GM12878 (cell line): ENCODE measurements around the gene DIP2C. TPM values are rescaled to one million over a fixed set of nuclear protein-coding genes. Genes with fewer than 3 reads are reported as not detected.

Source experiments
- ATAC-seq: fragments of 200-7000 bp; cut with Tn5 transposase; 3 replicates; pipeline ENCODE4 v1.9.1; 2020; ENCODE audit warnings: mild to moderate bottlenecking, moderate library complexity
- BruUV-seq: library from RNA; stranded (reverse); fragments of 400-500 nt; replicated peaks from 2 replicates; lab custom pipeline; 2021; lab: Mats Ljungman, UMichigan
- CTCF ChIA-PET: fragments of 300-600 bp; sonication (Branson Sonifier 250); formaldehyde crosslinking; extraction: SDS; loops from one replicate; lab custom pipeline; 2021; ENCODE audit warnings: inconsistent platforms; lab: Yijun Ruan, JAX
- POLR2A ChIA-PET: fragments of 350-600 bp; formaldehyde crosslinking; extraction: SDS; loops from one replicate; lab custom pipeline; 2021; ENCODE audit warnings: inconsistent platforms; lab: Charles Lee
- RAD21 ChIA-PET: fragments of 300-600 bp; sonication (Branson Sonifier 250); formaldehyde crosslinking; loops from one replicate; lab custom pipeline; 2023; ENCODE audit warnings: antibody characterized with exemption; ENCODE audit not compliant: unreplicated experiment; lab: Charles Lee
- SMC1A ChIA-PET: fragments of 300-600 bp; sonication (Branson Sonifier 250); formaldehyde crosslinking; loops from one replicate; lab custom pipeline; 2023; ENCODE audit not compliant: unreplicated experiment, uncharacterized antibody; lab: Charles Lee
- DNase-seq: peaks from one replicate; pipeline ENCODE4 v3.0.0-alpha.2; 2011; ENCODE audit warnings: low read depth, low spot score
- FAIRE-seq: peaks from 3 replicates; lab custom pipeline; 2011; peaks lifted over from hg19 to GRCh38; lab: Jason Lieb, UNC
- H2AFZ ChIP-seq: 2 replicates; pipeline ENCODE4 v1.6.0; 2011; ENCODE audit warnings: low read depth, low read length, control low read depth; ENCODE audit not compliant: control insufficient read depth
- H3K27ac ChIP-seq: 2 replicates; pipeline ENCODE4 v1.5.1; 2011; ENCODE audit warnings: control low read depth; ENCODE audit not compliant: control insufficient read depth, insufficient read depth
- H3K27me3 ChIP-seq, 2 experiments: replicated peaks in 1 of 2; 2 replicates each; pipeline versions ENCODE4 v1.6.0 to v1.6.1; 2011; ENCODE audit warnings: low read length in 1 of 2; ENCODE audit not compliant: control insufficient read depth in 2 of 2, insufficient read depth in 2 of 2
- H3K36me3 ChIP-seq, 2 experiments: 2 replicates each; pipeline ENCODE4 v1.5.1; 2011; ENCODE audit warnings: low read length in 1 of 2; ENCODE audit not compliant: control insufficient read depth in 2 of 2, insufficient read depth in 2 of 2
- H3K4me1 ChIP-seq: 2 replicates; pipeline ENCODE4 v1.6.1; 2011; ENCODE audit warnings: mild to moderate bottlenecking, low read length, moderate library complexity, mixed read lengths; ENCODE audit not compliant: control insufficient read depth, insufficient read depth
- H3K4me2 ChIP-seq: 2 replicates; pipeline ENCODE4 v1.6.0; 2011; ENCODE audit warnings: control low read depth; ENCODE audit not compliant: control insufficient read depth, insufficient read depth
- H3K4me3 ChIP-seq: fragments of 200-600 bp; sonication (generic); 2 replicates; pipeline ENCODE4 v1.5.1; 2016
- H3K79me2 ChIP-seq: 2 replicates; pipeline ENCODE4 v1.6.0; 2011; ENCODE audit warnings: low read length; ENCODE audit not compliant: control insufficient read depth, insufficient read depth
- H3K9ac ChIP-seq: 2 replicates; pipeline ENCODE4 v1.8.0; 2011; ENCODE audit warnings: low read length, control low read depth, mixed read lengths; ENCODE audit not compliant: control insufficient read depth, insufficient read depth
- H3K9me3 ChIP-seq: replicated peaks from 3 replicates; pipeline ENCODE4 v1.5.1; 2011; ENCODE audit warnings: mild to moderate bottlenecking, low read length; ENCODE audit not compliant: control insufficient read depth, insufficient read depth
- H4K20me1 ChIP-seq: 2 replicates; pipeline ENCODE4 v1.6.0; 2011; ENCODE audit not compliant: control insufficient read depth, insufficient read depth
- ASH2L ChIP-seq: fragments of 300-600, 200-600 bp; sonication (generic); IDR thresholded peaks from 2 replicates; pipeline ENCODE4 v1.6.1; 2017; ENCODE audit warnings: low read depth, mild to moderate bottlenecking, borderline replicate concordance
- ATF7 ChIP-seq: fragments of 450-650 bp; IDR thresholded peaks from 2 replicates; pipeline ENCODE4 v1.6.1; 2016; ENCODE audit warnings: low read depth, mild to moderate bottlenecking
- BRCA1 ChIP-seq: IDR thresholded peaks from 2 replicates; pipeline ENCODE4 v1.6.1; 2011; ENCODE audit warnings: low read depth, low read length, improper control_type of control experiment
- DPF2 ChIP-seq: fragments of 450-650 bp; IDR thresholded peaks from 2 replicates; pipeline ENCODE4 v1.6.1; 2017; ENCODE audit warnings: mild to moderate bottlenecking
- EGR1 ChIP-seq, 2 experiments: IDR thresholded peaks; 1 replicate in 1 of 2; 2 replicates in 1 of 2; pipeline ENCODE4 v1.6.1; 2011 to 2012; ENCODE audit warnings: low read depth in 2 of 2, low read length in 2 of 2, borderline replicate concordance in 1 of 2, mild to moderate bottlenecking in 1 of 2, moderate library complexity in 1 of 2
- FOXM1 ChIP-seq: IDR thresholded peaks from 2 replicates; pipeline ENCODE4 v1.6.1; 2012; ENCODE audit warnings: low read depth, mild to moderate bottlenecking, inconsistent platforms, low read length, moderate library complexity
- HCFC1 ChIP-seq: fragments of 150-350 bp; IDR thresholded peaks from 2 replicates; pipeline ENCODE4 v1.6.1; 2014; ENCODE audit warnings: low read length
- HDAC6 ChIP-seq: fragments of 200-600 bp; sonication (generic); IDR thresholded peaks from one replicate; pipeline ENCODE4 v1.8.0; 2017; ENCODE audit warnings: antibody characterized with exemption; ENCODE audit not compliant: unreplicated experiment
- JUND ChIP-seq: IDR thresholded peaks from 2 replicates; pipeline ENCODE4 v1.6.1; 2012; ENCODE audit warnings: low read depth, mild to moderate bottlenecking, low read length, improper control_type of control experiment, moderate library complexity
- KDM1A ChIP-seq: fragments of 200-600 bp; sonication (generic); IDR thresholded peaks from 2 replicates; pipeline ENCODE4 v1.6.1; 2016; ENCODE audit warnings: borderline replicate concordance
- MXI1 ChIP-seq: fragments of 150-350 bp; IDR thresholded peaks from 2 replicates; pipeline ENCODE4 v1.6.1; 2011; ENCODE audit warnings: low read depth, mild to moderate bottlenecking, inconsistent platforms, low read length, improper control_type of control experiment
- NR2C2 ChIP-seq: IDR thresholded peaks from 2 replicates; pipeline ENCODE4 v1.6.1; 2011; ENCODE audit warnings: borderline replicate concordance, low read depth; ENCODE audit not compliant: control insufficient read depth, insufficient read length
- YY1 ChIP-seq: IDR thresholded peaks from 2 replicates; pipeline ENCODE4 v1.6.1; 2011; ENCODE audit warnings: low read depth, mild to moderate bottlenecking, low read length
- ZSCAN29 ChIP-seq: fragments of 450-650 bp; IDR thresholded peaks from 2 replicates; pipeline ENCODE4 v1.6.1; 2017; ENCODE audit warnings: mild to moderate bottlenecking, moderate library complexity
- WGBS: methylation state at CpG from one replicate; pipeline ENCODE4 v1.1.6; 2016; ENCODE audit warnings: low lambda C conversion rate; ENCODE audit not compliant: insufficient replicate concordance, insufficient coverage; ENCODE audit errors: missing lambda C conversion rate; 5-methylcytosine and 5-hydroxymethylcytosine counted together
- in situ Hi-C: fragments of 300-500 bp; cut with MboI; formaldehyde crosslinking; loops from 9 replicates; pipeline ENCODE4 v1.14.3; 2018; ENCODE audit warnings: mixed read lengths
- intact Hi-C: fragments of 100-400 bp; cut with micrococcal nuclease; formaldehyde crosslinking; loops from one replicate; pipeline ENCODE4 v1.14.2; 2022; ENCODE audit not compliant: unreplicated experiment
- polyA plus RNA-seq, 11 experiments: library from polyadenylated mRNA; depleted of rRNA in 4 of 11; unstranded in 6 of 11; stranded (reverse) in 5 of 11; fragments of >200 nt; fragmentation: Nextera tagmentation in 4 of 11; fragmentation: Illumina TruSeq in 1 of 11; extraction: Ambion mirVana in 4 of 11; extraction: Trizol in 1 of 11; gene quantifications; 1 replicate in 1 of 11; 2 replicates in 10 of 11; pipeline versions ENCODE4 v1.2.1 to v1.2.3, GENCODE V29; 2011 to 2016; ENCODE audit warnings: inconsistent platforms in 2 of 11, missing spikeins in 2 of 11, low read depth in 1 of 11
- total RNA-seq, 4 experiments: library from RNA; depleted of rRNA in 3 of 4; stranded (reverse); fragments of >200 nt in 3 of 4; fragmentation: Illumina TruSeq in 1 of 4; extraction: Trizol in 1 of 4; gene quantifications; 2 replicates each; pipeline versions ENCODE4 v1.2.1 to v1.2.3, GENCODE V29; 2013 to 2021
- TF ChIP-seq, protein P1 (sequence below): fragments of 450-650 bp; IDR thresholded peaks from 2 replicates; pipeline ENCODE4 v1.6.1; 2016; ENCODE audit warnings: mild to moderate bottlenecking, moderate library complexity, borderline replicate concordance
- TF ChIP-seq, protein P2 (sequence below): fragments of 450-650 bp; IDR thresholded peaks from 2 replicates; pipeline ENCODE4 v1.6.1; 2018; ENCODE audit warnings: borderline replicate concordance, mild to moderate bottlenecking; ENCODE audit not compliant: partially characterized antibody
- TF ChIP-seq, protein P3 (sequence below): IDR thresholded peaks from 2 replicates; pipeline ENCODE4 v1.6.1; 2011; ENCODE audit warnings: mild to moderate bottlenecking, low read depth, low read length, moderate library complexity; ENCODE audit not compliant: insufficient replicate concordance

Gene DIP2C
- total and polyA plus RNA-seq, 10 of the 15 experiments (the other 5 are each of a cell fraction or from before 2014, with no cell fraction given) = 0.01 to 0.10 (median 0.06) TPM

DNA sequence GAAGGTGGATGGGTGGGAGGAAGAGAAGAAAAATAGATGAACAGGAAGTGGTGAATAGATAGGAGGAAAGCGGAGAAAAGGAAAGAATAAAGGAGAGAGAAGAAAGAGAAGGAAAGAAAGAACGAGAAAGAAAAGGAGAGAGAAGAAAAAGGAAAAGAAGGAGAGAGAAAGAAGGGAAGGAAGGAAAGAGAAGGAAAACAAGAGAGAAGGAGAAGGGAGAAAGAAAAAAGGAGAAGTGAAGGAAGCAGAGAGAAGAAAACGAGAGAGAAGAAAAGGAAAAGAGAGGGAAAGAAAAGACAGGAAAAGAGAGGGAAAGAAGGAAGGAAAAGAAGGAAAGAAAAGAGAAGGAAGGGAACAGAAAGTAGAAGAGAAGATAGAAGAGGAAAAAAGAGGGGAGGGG lies 211.8 kb downstream of the DIP2C start (continued):
- TF ChIP-seq, protein P1, sequence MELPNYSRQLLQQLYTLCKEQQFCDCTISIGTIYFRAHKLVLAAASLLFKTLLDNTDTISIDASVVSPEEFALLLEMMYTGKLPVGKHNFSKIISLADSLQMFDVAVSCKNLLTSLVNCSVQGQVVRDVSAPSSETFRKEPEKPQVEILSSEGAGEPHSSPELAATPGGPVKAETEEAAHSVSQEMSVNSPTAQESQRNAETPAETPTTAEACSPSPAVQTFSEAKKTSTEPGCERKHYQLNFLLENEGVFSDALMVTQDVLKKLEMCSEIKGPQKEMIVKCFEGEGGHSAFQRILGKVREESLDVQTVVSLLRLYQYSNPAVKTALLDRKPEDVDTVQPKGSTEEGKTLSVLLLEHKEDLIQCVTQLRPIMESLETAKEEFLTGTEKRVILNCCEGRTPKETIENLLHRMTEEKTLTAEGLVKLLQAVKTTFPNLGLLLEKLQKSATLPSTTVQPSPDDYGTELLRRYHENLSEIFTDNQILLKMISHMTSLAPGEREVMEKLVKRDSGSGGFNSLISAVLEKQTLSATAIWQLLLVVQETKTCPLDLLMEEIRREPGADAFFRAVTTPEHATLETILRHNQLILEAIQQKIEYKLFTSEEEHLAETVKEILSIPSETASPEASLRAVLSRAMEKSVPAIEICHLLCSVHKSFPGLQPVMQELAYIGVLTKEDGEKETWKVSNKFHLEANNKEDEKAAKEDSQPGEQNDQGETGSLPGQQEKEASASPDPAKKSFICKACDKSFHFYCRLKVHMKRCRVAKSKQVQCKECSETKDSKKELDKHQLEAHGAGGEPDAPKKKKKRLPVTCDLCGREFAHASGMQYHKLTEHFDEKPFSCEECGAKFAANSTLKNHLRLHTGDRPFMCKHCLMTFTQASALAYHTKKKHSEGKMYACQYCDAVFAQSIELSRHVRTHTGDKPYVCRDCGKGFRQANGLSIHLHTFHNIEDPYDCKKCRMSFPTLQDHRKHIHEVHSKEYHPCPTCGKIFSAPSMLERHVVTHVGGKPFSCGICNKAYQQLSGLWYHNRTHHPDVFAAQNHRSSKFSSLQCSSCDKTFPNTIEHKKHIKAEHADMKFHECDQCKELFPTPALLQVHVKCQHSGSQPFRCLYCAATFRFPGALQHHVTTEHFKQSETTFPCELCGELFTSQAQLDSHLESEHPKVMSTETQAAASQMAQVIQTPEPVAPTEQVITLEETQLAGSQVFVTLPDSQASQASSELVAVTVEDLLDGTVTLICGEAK = no peak
- TF ChIP-seq ZSCAN29 = no peak
- no peak for TF ChIP-seq ASH2L
- no peak for TF ChIP-seq HDAC6
- no peak for TF ChIP-seq HCFC1
- TF ChIP-seq YY1 = no peak
- TF ChIP-seq, protein P2, sequence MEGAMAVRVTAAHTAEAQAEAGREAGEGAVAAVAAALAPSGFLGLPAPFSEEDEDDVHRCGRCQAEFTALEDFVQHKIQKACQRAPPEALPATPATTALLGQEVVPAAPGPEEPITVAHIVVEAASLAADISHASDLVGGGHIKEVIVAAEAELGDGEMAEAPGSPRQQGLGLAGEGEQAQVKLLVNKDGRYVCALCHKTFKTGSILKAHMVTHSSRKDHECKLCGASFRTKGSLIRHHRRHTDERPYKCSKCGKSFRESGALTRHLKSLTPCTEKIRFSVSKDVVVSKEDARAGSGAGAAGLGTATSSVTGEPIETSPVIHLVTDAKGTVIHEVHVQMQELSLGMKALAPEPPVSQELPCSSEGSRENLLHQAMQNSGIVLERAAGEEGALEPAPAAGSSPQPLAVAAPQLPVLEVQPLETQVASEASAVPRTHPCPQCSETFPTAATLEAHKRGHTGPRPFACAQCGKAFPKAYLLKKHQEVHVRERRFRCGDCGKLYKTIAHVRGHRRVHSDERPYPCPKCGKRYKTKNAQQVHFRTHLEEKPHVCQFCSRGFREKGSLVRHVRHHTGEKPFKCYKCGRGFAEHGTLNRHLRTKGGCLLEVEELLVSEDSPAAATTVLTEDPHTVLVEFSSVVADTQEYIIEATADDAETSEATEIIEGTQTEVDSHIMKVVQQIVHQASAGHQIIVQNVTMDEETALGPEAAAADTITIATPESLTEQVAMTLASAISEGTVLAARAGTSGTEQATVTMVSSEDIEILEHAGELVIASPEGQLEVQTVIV = no peak

DNA sequence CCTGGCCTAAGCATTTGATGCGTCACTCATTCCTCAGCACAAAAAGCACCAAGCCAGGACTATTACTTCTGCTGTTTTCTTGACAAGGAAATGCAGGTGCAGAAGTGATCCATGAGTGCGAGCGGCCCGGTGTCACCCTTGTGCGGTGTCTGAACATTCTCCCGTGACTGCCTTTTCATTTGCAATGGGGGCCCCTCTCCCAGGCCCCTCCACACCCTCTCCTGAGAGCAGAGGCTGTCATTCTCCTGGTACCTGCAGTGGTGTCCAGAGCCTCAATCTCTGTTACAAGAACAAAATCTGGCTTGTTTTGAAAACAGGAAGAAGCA lies 213.1 kb downstream of the DIP2C start:
- ATAC-seq = no peak
- FAIRE-seq = no peak
- TF ChIP-seq YY1 = no peak
- TF ChIP-seq FOXM1 = no peak
- no peak for TF ChIP-seq KDM1A
- no peak for TF ChIP-seq ATF7
- TF ChIP-seq MXI1 = no peak
- no peak for TF ChIP-seq EGR1 (IDR thresholded peaks at IDR 0.05; ENCODE audit: borderline replicate concordance in 1 of 2, low read depth in 2 of 2, low read length in 2 of 2)
- TF ChIP-seq DPF2 = no peak
- TF ChIP-seq, protein P3, sequence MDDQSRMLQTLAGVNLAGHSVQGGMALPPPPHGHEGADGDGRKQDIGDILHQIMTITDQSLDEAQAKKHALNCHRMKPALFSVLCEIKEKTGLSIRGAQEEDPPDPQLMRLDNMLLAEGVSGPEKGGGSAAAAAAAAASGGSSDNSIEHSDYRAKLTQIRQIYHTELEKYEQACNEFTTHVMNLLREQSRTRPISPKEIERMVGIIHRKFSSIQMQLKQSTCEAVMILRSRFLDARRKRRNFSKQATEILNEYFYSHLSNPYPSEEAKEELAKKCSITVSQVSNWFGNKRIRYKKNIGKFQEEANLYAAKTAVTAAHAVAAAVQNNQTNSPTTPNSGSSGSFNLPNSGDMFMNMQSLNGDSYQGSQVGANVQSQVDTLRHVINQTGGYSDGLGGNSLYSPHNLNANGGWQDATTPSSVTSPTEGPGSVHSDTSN = no peak
- TF ChIP-seq NR2C2 = no peak
- no peak for TF ChIP-seq BRCA1
- TF ChIP-seq JUND = no peak

More for the DNA sequence above, 213.1 kb downstream of the DIP2C start:
- intact Hi-C loops = no loop called here
- Histone ChIP-seq H3K36me3 (no peaks in the 10 kb centered on the region), H3K79me2 (no peaks in the 10 kb centered on the region), H3K9ac (no peak overlapping the region), H4K20me1 (no peaks in the 10 kb centered on the region), H2AFZ (no peak overlapping the region), H3K9me3 (no peaks in the 10 kb centered on the region), H3K27ac (no peak overlapping the region), H3K27me3 (no peaks in the 10 kb centered on the region; a peak in 2 of 4 replicates), H3K4me3 (no peak overlapping the region), H3K4me1 (no peaks in the 10 kb centered on the region), H3K4me2 (no peak overlapping the region)
- SMC1A ChIA-PET = no interaction called here
- in situ Hi-C loops = no loop called here
- no peak for DNase-seq
- 56% methylated on average over 6 of the region's 6 CpGs for WGBS
- POLR2A ChIA-PET = no interaction called here
- CTCF ChIA-PET = no interaction called here
- BruUV-seq = no TSS peak
- RAD21 ChIA-PET = no interaction called here
